NCI-H345 (cell line): Measurements from ENCODE around the gene NRG2.

Experiments used
- DNase-seq: peaks from one replicate; lab custom pipeline; 2025; lab: John Stamatoyannopoulos, UW

Gene NRG2

DNA sequence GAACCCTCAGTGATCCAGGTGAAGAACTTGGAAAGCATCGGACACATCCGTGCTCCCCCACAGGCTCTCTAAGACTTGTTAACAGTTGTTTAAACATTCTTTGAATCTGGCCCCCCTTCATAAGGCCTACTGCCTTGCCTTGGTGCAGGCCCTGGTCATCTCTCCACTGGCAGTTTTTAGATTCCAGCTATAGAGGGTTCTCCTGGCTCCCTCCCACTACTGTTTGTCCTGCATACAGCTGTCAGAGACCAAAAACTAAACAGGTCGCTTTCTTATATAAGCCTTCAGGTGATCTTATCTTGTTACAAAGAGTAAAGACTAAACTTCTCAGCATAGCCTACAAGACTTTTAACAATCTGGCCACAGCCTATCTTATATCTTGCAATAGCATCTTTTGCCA is 32.3 kb downstream of the NRG2 start:
- no peak for DNase-seq

DNA sequence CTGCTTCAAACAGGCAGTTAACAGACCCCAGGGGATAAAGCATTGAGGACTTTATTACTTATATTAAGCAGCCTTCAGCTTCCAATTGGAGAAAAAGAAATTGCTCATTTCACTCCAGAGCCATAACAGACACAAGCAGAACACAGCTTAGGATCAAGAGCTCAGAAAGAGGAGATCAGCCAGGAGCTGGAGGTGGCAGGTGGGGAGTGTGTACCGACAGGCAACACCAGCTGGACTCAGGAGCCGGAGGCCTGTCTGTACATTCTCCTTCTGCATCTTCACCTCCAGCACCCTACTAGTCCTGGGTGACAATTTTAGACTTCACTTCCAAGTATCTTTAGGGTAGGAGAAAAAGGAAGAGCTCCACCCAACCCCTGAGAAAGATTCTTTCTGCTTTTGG is 35.8 kb downstream of the NRG2 start:
- no peak for DNase-seq

GRCh38 chr5:140005145-140005591 is 37.9 kb downstream of the NRG2 start:
- DNase-seq = no peak

- no peak for DNase-seq
Measured at GRCh38 chr5:140004174-140004573, 38.9 kb downstream of the NRG2 start.

DNA sequence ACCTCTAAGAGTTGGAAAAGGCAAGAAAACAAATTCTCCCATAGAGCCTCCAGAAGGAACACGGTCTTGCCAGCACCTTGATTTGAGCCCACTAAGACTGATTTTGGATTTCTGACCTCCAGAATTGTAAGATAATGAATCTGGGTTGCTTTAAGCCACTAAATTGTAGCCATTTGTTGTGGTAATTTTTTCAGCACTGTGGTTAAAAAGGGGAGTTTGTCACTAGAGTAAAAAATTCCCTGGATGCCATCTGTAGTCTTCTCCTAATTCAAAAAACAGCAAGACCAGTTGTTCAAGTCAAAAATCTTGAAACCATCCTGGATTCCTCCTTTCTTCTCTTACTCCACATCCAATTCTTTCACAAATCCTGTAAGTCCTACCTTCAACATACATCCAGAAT is 39.6 kb downstream of the NRG2 start:
- no peak for DNase-seq

DNA sequence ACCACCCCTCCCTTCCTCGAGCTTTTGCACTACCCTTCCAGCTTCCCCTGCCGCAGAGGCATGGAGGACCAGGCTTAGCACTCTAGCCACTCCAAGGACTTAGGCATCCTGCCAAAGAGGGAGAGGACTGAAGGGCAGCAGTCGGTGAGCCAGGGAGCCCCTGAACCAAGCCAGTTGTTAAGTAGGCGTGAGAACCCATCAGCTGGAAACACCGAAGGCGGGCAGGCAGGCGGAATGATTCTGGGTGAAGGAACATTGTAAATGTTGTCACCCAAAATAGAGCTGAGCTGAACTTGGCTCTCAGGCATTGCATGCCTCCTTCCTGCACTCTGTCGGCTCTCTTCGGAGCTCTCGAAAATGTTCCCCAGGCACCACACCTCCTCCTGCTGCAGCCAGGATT is 42.8 kb downstream of the NRG2 start:
- DNase-seq = no peak

DNA sequence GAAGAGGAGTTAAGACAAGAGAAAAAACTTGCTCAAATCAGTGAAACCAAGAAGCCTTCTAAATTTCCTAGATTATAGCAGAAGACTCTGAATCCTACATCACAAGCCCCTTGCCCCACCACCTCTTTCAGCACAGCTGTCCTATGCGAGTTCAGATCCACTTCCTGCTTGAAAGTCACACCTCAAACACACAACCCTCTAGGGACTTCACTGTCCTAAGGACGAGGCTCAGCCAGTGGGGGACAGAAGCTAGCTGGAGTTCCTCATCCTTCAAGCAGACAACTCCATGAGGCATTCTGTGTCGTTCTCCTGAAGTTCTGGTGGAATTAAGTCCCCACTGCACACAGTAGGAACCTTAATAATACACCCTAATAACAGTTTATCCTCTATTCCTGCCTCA is 44.3 kb downstream of the NRG2 start:
- no peak for DNase-seq

DNA sequence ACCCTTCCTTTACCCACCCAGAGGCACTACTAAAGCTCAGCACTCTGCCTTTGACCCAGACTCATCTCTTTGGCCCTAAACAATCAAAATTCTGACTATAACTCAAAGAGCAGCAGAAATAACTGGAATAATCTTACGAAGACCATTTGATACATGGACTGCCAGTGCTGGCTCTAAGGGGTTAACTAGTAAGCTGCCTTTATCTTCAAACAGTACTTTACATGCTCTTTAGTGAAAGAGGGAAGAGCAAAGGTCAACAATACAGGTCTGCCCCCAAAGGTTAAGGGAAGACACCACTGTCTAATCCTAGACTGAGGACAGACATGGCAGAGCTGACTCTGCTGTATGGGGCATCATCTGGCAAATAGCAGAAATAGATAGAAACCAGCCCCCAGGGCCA is 45.8 kb downstream of the NRG2 start:
- no peak for DNase-seq

GRCh38 chr5:139995929-139996328 is 47.2 kb downstream of the NRG2 start:
- no peak for DNase-seq

DNA sequence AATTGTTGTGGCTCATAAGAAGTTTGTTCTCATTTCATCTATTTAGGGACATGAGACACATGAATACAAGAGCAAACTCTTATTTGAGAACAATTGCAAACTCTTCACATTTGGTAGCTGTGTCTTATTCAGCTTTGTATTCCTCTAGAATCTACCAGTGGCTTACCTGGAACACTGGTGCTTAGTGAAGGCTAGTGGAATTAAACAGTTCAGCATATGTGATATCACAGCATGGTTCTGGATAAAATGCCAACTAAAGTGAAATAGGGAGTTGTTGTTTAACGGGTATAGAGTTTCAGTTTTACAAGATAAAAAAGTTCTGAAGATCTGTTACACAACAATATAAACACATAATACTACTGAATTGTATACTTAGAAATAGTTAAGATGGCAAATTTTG is 48.9 kb downstream of the NRG2 start:
- no peak for DNase-seq

GRCh38 chr5:139985733-139986132 is 57.4 kb downstream of the NRG2 start:
- no peak for DNase-seq

DNA sequence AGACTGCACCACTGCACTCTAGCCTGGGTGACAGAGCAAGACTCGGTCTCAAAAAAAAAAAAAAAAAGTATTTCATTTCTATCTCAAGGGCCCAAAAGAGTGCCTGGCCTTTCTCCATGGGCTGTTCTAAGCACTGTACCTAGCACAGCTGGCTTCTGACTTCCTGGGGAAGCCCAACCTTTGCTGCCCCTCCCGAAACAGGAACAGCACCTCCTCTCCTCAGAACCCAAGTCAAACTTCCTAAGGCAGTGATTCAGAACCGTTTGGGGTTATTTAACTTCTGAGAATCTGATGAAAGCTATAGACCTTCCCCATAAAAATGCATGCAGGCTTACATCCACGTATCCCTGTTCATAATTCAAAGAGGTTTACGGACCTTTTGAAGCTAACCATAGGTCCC is 57.8 kb downstream of the NRG2 start:
- no peak for DNase-seq

DNA sequence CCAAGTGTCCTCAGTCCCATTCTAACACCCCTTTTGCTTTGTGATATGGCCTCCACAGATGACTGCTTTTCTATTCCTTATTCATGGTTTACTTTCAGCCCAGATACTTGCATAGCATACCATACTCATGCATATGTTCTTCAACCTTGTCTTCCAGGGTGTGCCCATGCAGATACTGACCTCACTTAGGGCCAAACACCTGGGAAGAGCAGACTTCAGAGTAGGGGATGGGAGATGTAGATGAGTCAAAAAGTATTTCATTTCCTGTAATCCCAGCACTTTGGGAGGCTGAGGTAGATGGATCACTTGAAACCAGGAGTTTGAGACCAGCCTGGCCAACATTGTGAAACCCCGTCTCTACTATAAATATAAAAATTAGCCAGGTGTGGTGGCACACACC is 58.3 kb downstream of the NRG2 start:
- DNase-seq = no peak

DNA sequence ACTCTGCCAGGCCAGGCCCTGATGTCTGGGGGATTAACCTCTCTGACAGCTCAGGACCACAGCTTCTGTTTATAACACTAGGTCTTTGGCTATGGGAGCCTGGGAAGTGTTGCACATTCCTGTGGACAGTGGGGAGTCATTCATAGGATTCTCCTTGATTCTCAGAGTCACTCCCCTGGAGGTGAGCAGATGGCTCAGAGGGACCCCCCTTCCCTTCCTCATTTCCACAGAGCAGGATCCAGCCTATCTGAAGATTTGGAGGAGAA is 60.2 kb downstream of the NRG2 start:
- no peak for DNase-seq

GRCh38 chr5:139982157-139982974 is 60.7 kb downstream of the NRG2 start:
- peak; percentile 20 for DNase-seq

GRCh38 chr5:139980765-139981164 is 62.3 kb downstream of the NRG2 start:
- no peak for DNase-seq

- no peak for DNase-seq
Measured at GRCh38 chr5:139979943-139980342, 63.2 kb downstream of the NRG2 start.

DNA sequence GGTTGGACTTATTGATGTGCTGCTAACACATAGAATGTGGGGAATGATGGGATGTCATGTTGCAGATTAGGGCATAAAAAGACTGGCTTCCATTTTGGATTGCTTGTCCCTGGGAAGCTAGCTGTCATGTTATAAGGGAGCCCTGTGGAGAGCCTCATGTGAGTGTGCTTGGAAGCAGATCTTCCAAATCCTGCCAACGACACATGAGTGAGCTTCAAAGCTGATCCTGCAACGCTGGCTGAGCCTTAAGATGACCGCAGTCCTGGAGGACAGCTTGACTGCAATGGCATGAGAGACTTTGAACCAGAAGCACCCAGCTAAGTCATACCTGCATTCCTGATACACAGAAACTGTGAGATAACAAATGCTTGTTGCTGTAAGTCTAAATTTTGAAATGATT is 63.6 kb downstream of the NRG2 start:
- DNase-seq = no peak

- no peak for DNase-seq
Measured at GRCh38 chr5:139976703-139977102, 66.4 kb downstream of the NRG2 start.

DNA sequence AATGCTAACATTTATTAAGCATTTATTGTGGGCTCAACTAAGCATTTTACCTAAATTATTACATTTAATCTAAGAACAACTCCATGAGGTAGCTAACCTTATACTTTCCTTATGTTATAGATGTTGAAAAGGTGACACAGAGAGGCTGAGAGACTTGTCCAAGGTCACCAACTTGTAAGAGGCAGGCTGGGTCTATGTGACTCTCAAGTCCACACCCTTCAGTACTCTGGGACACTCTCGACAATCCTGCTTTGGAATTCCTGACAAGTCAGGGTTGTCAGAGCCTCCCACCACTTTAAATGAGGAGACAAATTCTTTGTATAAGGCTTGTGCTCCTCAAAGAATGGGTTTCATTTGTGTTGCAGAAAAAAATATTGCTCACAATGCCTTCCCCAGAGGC is 67.2 kb downstream of the NRG2 start:
- no peak for DNase-seq

DNA sequence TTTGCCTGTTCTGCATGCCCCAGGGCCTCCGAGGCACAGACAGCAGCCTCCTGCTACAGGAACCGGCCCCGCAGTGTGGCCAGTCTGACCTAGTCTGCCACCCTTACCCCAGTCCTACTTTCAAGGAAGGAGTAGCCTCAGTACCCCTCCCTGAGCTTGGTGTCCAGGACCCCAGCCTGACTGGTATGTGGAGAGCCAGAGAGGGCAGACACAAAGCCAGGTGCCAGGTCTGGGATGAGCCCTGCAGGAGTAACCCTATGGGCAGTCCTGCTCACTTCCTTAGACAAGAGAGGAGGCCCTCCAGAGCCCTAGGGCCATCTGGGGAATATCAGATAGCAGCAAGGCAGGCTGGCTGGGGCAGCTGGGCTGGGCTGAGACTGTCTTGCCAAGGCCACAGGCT is 67.8 kb downstream of the NRG2 start:
- no peak for DNase-seq

GRCh38 chr5:139974661-139975060 is 68.4 kb downstream of the NRG2 start:
- DNase-seq = no peak

DNA sequence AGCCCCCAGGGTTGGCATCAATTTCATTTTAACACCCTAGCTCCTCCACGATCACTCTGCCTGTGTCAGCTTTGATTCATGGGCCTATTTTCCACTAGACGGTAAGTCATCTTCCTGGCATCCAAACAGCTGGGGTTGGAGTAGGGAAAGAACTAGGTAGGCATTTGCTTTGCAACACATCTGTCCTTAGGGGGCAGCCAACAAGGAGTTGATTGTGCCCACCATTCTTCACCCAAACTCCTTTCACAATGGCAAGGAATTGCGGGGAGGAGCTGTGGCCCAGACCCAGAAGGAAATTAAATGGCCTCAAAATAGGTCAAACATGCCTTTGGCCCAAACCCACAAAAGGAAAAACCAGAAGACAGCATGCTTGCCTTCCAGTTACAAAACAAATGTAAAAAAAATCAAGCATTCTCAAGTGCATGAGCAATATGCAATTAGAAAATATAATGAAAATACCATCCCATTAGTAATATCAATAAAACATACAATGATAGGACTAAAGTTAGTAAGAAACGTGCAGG is 71.8 kb downstream of the NRG2 start:
- no peak for DNase-seq

- DNase-seq = no peak
Measured at GRCh38 chr5:139969318-139969717, 73.8 kb downstream of the NRG2 start.
